ENCODE measurements around the gene GPR143. TPM values are rescaled to one million over a fixed set of nuclear protein-coding genes. Genes with fewer than 3 reads are reported as not detected.

GPR143 gene
- total and polyA plus RNA-seq, 8 donors, result 1.1 to 7.5 (median 4.9) TPM

DNA sequence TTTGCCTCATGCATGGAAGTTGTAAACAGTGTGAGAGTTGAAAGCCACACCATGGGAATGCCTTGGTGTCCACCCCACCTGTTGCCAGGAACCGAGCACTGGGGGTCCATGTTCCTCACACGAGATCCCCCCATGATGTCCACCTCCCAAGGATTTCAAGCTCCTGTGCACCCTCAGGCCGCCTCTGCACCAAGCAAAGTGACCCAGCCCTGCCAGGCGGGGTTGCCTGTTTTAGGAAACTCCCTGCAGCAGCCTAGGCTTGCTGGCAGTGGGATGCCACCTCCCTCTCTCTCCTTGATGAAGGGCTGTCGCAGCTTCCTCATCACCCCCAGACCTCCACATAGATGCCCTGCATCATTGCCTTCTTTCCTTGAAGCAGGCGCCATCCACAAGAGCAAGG lies 82.8 kb downstream of the GPR143 start:
- DNase-seq (no peak), ATAC-seq (no peak)
- no peaks in the 10 kb centered on the region for H3K27me3 ChIP-seq
- no peaks in the 10 kb centered on the region for H3K4me1 ChIP-seq
- intact Hi-C loops (cut with DNase I), result no loop called here
- H3K27ac ChIP-seq, result no peak overlapping the region
- TF ChIP-seq CTCF (IDR thresholded peaks at IDR 0.05), result no peak
- H3K9me3 ChIP-seq, result no peaks in the 10 kb centered on the region
- no peaks in the 10 kb centered on the region for H3K36me3 ChIP-seq
- H3K4me3 ChIP-seq, result no peak overlapping the region

DNA sequence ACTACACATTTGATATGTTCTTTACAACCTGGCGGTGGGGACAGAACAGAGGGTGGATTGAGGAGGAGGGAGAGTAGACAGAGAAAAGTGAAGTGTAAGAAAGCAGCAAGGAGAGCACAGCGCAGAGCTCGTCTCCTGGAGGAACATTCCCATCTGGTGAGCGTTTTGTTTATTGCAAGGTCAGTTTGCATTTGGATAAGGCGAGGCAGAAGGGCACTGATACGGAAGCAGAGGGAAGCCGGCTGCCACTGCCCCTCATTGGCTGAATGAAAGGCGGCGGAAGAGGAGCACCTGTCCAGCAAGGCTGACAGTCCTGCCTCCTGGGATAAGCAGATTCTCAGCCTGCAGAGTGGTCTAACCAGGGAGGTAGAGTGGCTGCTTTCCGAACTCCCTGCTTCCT lies 83.2 kb downstream of the GPR143 start:
- no peak for ATAC-seq
- Histone ChIP-seq H3K9me3 (no peaks in the 10 kb centered on the region), H3K27ac (no peak overlapping the region), H3K36me3 (no peaks in the 10 kb centered on the region), H3K4me3 (no peak overlapping the region), H3K4me1 (no peaks in the 10 kb centered on the region), H3K27me3 (no peaks in the 10 kb centered on the region)
- DNase-seq, result peak in 1 of 4 donors; percentile 39
- intact Hi-C loops (cut with DNase I), result no loop called here
- no peak for TF ChIP-seq CTCF (IDR thresholded peaks at IDR 0.05)

DNA sequence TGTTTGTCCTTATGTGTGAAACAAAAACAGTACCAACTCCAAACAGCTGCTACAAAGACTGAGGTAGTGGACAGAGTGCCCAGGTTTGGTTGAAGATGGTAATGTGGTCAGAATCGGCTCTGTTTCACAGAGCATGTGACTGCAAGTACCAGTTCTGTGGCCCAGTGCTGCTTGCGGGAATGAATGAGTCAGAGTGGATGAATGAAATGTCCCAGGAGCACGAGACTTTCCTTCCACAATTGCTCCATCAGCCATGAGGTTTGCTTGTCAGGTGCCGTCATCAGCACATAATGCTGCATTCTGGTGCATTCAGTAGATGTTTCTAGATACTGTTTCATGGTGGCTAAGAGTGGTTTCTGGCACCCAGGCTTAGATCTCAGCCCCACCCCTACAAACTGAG lies 84.2 kb downstream of the GPR143 start:
- H3K27me3 ChIP-seq, result no peaks in the 10 kb centered on the region
- H3K36me3 ChIP-seq, result no peaks in the 10 kb centered on the region
- DNase-seq, result no peak
- H3K27ac ChIP-seq, result no peak overlapping the region
- no peaks in the 10 kb centered on the region for H3K4me1 ChIP-seq
- H3K4me3 ChIP-seq, result no peak overlapping the region
- intact Hi-C loops (cut with DNase I), result no loop called here
- H3K9me3 ChIP-seq, result no peaks in the 10 kb centered on the region
- no peak for ATAC-seq
- no peak for TF ChIP-seq CTCF (IDR thresholded peaks at IDR 0.05)

DNA sequence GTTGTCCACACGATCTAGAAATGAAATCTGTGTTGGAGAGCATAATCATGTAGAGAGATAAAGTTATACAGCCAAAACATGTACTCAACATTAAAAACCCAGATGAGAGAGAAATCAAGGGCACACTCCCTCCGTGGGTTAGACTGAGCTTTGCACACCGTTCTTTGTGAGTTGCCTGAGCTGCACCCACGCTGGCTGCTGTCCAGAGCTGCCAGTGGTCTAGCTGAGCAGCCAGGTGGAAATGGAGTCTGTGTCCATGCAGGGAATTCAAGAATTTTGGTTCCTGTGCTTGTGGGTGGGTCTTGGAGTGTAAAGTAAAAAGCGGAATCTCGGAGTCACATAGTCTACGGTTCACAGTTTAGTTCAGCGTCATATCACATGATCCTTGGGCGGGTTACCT lies 84.6 kb downstream of the GPR143 start:
- intact Hi-C loops (cut with DNase I), result no loop called here
- no peak for DNase-seq
- Histone ChIP-seq H3K4me1 (no peaks in the 10 kb centered on the region), H3K36me3 (no peaks in the 10 kb centered on the region), H3K27ac (no peak overlapping the region), H3K4me3 (no peak overlapping the region), H3K27me3 (no peaks in the 10 kb centered on the region), H3K9me3 (no peaks in the 10 kb centered on the region)
- no peak for ATAC-seq
- TF ChIP-seq CTCF (IDR thresholded peaks at IDR 0.05), result no peak

- no peak for DNase-seq
- Histone ChIP-seq H3K27ac (no peak overlapping the region), H3K27me3 (no peaks in the 10 kb centered on the region), H3K9me3 (no peaks in the 10 kb centered on the region), H3K4me1 (no peaks in the 10 kb centered on the region), H3K36me3 (no peaks in the 10 kb centered on the region), H3K4me3 (no peak overlapping the region)
- intact Hi-C loops (cut with DNase I), result no loop called here
- ATAC-seq, result no peak
- TF ChIP-seq CTCF (IDR thresholded peaks at IDR 0.05), result no peak
Observed at GRCh38 chrX:9678215-9678965, 87.3 kb downstream of the GPR143 start.
